Measurements from ENCODE around the gene POFUT2.

Gene POFUT2

DNA sequence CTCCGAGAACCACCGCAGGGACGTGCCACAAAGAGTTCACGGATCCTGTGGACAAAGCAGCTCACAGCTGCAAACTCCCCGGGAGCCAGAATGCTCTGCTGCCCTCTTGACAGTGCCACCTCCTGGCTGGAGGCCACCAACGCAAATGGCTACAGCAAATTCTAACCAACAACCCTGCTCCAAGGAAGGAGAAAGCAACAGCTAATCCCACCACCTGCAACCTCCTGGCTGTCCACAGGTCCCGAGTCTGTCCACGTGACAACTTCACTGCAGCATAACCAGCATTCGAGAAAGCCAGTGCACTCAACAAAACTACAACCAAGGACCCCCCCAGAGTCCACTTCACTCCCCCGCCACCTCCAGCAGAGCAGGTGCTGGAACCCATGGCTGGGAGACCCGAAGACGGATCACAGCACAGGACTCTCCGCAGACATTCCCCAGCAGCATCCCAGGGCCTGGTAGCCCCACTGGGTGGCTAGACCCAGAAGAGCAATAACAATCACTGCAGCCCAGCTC is 17.3 kb downstream of the POFUT2 start:
- no peak for DNase-seq (ENCODE audit: low read depth)
- TF ChIP-seq, protein P1, sequence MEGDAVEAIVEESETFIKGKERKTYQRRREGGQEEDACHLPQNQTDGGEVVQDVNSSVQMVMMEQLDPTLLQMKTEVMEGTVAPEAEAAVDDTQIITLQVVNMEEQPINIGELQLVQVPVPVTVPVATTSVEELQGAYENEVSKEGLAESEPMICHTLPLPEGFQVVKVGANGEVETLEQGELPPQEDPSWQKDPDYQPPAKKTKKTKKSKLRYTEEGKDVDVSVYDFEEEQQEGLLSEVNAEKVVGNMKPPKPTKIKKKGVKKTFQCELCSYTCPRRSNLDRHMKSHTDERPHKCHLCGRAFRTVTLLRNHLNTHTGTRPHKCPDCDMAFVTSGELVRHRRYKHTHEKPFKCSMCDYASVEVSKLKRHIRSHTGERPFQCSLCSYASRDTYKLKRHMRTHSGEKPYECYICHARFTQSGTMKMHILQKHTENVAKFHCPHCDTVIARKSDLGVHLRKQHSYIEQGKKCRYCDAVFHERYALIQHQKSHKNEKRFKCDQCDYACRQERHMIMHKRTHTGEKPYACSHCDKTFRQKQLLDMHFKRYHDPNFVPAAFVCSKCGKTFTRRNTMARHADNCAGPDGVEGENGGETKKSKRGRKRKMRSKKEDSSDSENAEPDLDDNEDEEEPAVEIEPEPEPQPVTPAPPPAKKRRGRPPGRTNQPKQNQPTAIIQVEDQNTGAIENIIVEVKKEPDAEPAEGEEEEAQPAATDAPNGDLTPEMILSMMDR (IDR thresholded peaks at IDR 0.05; ENCODE audit: insufficient read depth, low read depth, low read length, missing control alignments): no peak

DNA sequence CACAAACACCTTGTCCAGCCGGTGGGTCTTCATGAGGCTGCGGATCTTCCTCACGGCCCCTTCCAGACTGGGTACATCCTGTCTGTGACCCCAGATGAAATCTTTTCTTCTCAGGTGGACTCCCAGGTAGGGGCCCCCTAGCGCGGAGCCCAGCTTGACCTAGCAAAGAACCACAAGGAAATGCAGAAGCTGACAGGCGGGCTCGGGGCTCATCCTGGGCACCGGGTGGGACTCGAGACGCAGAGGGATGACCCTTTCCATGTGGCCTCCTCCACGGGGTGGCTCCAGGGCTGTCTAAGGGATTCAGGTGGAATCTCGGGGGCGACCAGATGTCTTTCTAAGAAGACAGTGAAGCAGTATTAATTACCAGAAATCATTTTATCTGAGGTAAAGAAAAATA is 17.8 kb downstream of the POFUT2 start:
- TF ChIP-seq, protein P1 (IDR thresholded peaks at IDR 0.05; ENCODE audit: insufficient read depth, low read depth, low read length, missing control alignments): no peak
- H3K4me3 ChIP-seq (ENCODE audit: low read depth, low read length): no peak overlapping the region
- no peak for DNase-seq (ENCODE audit: low read depth)

More for the DNA sequence above, 17.3 kb downstream of the POFUT2 start:
- H3K4me3 ChIP-seq (ENCODE audit: low read depth, low read length): no peak overlapping the region

DNA sequence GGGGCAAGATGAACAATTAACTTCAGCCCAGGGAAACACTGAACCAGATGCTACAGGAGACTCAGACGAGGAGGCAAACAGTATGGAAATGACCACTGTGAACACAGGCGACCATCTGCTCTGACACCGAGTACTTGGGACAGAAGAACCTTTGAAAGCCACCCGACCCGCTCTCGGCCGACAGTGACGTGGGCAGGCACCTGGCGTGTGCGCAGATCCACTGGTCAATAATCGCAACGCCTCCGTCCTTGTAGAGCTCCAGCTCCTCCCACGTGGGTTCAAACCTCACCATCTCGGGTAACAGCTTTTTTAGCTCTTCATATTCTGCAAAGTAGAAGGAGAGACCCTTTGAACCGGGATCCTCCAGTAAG is 20.3 kb downstream of the POFUT2 start:
- TF ChIP-seq, protein P1 (IDR thresholded peaks at IDR 0.05; ENCODE audit: insufficient read depth, low read depth, low read length, missing control alignments): no peak

DNA sequence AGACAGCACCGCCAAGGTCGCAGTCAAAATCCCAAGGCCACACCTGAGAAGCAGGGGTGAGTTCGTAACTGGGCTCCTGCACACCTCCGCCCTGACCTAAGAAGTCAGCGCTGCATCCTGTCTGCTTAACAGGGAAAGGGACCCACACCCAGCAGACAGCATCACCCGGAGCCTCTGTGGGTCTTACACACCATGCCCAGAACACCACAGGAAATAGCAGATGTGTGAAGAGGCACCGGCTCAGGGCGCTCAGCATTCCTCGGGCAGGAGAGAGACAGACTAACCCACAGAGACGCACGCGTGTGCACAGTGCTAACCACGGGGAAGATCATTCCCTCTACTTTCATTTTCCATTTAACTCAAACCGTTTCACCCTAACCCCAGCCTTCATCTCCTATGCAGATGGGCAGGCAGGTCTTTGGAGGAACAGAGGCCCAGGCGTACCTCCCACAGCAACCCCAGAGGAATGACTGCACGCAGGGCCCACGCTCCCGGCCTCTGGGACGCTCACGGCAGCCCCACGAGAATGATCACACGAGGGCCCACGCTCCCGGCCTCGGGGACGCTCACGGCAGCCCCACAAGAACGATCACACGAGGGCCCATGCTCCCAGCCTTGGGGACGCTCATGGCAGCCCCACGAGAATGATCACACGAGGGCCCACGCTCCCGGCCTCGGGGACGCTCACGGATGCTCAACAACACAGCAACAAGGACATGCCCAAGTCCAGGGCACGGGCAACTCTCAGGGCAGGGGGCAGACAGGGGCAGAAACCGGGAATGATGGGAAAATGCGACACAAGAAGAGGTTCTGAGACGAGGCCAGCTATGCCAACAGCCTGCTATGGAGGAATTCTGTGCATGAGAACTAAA is 20.9 kb downstream of the POFUT2 start:
- TF ChIP-seq, protein P1 (IDR thresholded peaks at IDR 0.05; ENCODE audit: insufficient read depth, low read depth, low read length, missing control alignments): no peak
- H3K4me3 ChIP-seq (ENCODE audit: low read depth, low read length): no peak overlapping the region
- DNase-seq (ENCODE audit: low read depth): no peak

More for the DNA sequence above, 20.3 kb downstream of the POFUT2 start:
- no peak overlapping the region for H3K4me3 ChIP-seq (ENCODE audit: low read depth, low read length)
- DNase-seq (ENCODE audit: low read depth): no peak

DNA sequence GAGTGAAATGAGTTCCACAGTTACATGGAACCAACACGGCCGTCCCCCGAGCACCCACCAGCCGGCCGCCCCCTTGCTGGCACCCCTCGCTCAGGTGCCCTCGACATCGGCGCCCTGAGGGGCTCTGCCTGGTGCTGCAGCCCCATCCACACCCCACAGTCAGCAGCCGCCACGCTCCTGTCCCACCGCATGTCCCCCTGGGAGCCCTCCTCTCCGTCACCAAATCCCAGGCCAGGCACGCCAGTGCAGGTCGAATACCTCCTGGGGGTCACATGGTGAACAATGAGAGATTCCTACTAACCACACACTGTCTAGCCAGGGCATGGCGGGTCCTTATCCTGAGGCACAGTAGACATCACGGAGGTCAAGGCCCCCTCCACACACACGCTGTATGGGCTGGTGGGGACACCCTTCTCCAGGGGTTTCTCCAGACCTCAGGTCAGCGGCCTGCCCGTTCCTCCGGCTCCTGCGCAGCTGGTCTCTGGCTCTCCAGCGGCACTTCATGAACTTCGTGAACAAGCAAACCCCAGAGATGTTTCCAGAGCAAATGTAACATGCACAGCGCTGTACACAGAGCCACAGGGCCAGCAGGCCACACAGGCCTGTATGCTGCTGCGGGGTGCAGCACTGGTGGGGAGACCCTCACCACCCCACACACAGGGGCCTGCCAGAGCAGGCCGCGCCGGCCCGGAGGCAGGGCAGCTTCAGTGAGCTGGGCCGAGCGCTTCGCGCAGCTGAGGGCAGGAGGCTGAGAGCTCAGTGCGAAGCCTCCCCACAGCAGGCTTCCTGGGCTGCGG is 21.8 kb downstream of the POFUT2 start:
- no peak overlapping the region for H3K4me3 ChIP-seq (ENCODE audit: low read depth, low read length)
- TF ChIP-seq, protein P1 (IDR thresholded peaks at IDR 0.05; ENCODE audit: insufficient read depth, low read depth, low read length, missing control alignments): no peak
- DNase-seq (ENCODE audit: low read depth): no peak

DNA sequence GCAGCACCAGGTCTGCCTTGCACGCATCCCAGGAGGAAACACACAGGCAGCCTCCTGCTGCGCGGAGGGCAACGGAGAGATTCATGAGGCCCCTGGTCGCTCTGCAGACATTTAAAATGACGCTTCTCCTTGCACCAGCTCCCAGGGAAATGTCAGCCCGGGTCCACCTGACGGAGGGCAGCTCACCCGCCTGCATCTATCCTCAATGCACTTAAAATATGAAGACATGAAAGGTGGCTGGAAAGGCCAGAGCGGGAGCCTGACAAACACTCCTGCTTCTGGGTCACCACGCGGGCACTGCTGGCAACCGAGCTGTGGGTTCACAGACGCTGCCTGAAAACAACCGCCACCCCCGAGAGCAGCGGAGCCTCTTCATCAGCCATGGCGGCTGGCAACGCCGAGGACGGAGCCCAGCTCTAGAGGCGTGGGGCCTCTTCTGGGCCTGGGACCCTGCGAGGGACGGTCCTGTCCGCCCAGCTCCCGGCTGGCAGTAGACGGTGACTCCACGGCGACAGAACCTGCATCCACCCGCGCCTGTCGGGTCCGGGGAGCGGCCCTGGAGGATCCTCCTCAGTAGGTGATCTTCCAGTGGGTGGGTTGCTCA is 22.7 kb downstream of the POFUT2 start:
- TF ChIP-seq, protein P1 (IDR thresholded peaks at IDR 0.05; ENCODE audit: insufficient read depth, low read depth, low read length, missing control alignments): no peak
- DNase-seq (ENCODE audit: low read depth): no peak
- no peak overlapping the region for H3K4me3 ChIP-seq (ENCODE audit: low read depth, low read length)
